Lower leg skin (tissue), 3 donors: ENCODE measurements around the gene NOC4L.

Experiments
- CTCF ChIP-seq, 3 donors: fragments of 450-650 bp; IDR thresholded peaks; one replicate each; pipeline ENCODE4 v1.5.1; 2016; ENCODE audit warnings: antibody characterized with exemption in 3 of 3, mild to moderate bottlenecking in 3 of 3, moderate library complexity in 2 of 3
- POLR2A ChIP-seq, 2 donors: fragments of 450-650 bp; IDR thresholded peaks; one replicate each; pipeline ENCODE4 v1.6.1; 2016 to 2017; ENCODE audit warnings: antibody characterized with exemption in 2 of 2, mild to moderate bottlenecking in 1 of 2, moderate library complexity in 1 of 2

- no peak for TF ChIP-seq CTCF (IDR thresholded peaks at IDR 0.05)
- TF ChIP-seq POLR2A (IDR thresholded peaks at IDR 0.05) = no peak
Measured at GRCh38 chr12:132148368-132149045, 4.2 kb downstream of the NOC4L start.
